ENCODE results near the gene MCTP1.

- TF ChIP-seq EZH2 (IDR thresholded peaks at IDR 0.05; ENCODE audit: insufficient read depth, poor library complexity, severe bottlenecking), result no peak
- TF ChIP-seq EZH2phosphoT487 (IDR thresholded peaks at IDR 0.05; ENCODE audit: insufficient read depth, low read depth), result no peak
Observed at GRCh38 chr5:95102080-95102479, 182.8 kb downstream of the MCTP1 start.

All from GM23248 (cell line).